Measurements from ENCODE around the gene PKD1.

Gene PKD1

GRCh38 chr16:2161911-2162310, 26.2 kb upstream of the PKD1 start:
- TF ChIP-seq CTCF (IDR thresholded peaks at IDR 0.05; ENCODE audit: low read depth, low read length): no peak
- no peak for TF ChIP-seq MYC (IDR thresholded peaks at IDR 0.05; ENCODE audit: low read depth, low read length)
- TF ChIP-seq POLR2A (IDR thresholded peaks at IDR 0.05; ENCODE audit: extremely low read depth, insufficient read length): no peak
- TF ChIP-seq, protein P1, sequence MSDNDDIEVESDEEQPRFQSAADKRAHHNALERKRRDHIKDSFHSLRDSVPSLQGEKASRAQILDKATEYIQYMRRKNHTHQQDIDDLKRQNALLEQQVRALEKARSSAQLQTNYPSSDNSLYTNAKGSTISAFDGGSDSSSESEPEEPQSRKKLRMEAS (IDR thresholded peaks at IDR 0.05; ENCODE audit: low read depth, low read length): no peak
- no peak overlapping the region for H3K4me3 ChIP-seq (ENCODE audit: low read depth, low read length)
- no peak for DNase-seq (ENCODE audit: low read depth)

GRCh38 chr16:2160915-2161551, 25.3 kb upstream of the PKD1 start:
- no peak for DNase-seq (ENCODE audit: low read depth)
- H3K4me3 ChIP-seq (ENCODE audit: low read depth, low read length): no peak overlapping the region
- TF ChIP-seq CTCF (IDR thresholded peaks at IDR 0.05; ENCODE audit: low read depth, low read length): no peak
- TF ChIP-seq, protein P1 (IDR thresholded peaks at IDR 0.05; ENCODE audit: low read depth, low read length): no peak
- no peak for TF ChIP-seq POLR2A (IDR thresholded peaks at IDR 0.05; ENCODE audit: extremely low read depth, insufficient read length)
- no peak for TF ChIP-seq MYC (IDR thresholded peaks at IDR 0.05; ENCODE audit: low read depth, low read length)

GRCh38 chr16:2159175-2159838, 23.6 kb upstream of the PKD1 start:
- no peak for DNase-seq (ENCODE audit: low read depth)
- H3K4me3 ChIP-seq (ENCODE audit: low read depth, low read length): no peak overlapping the region
- TF ChIP-seq CTCF (IDR thresholded peaks at IDR 0.05; ENCODE audit: low read depth, low read length) (no peak), MYC (IDR thresholded peaks at IDR 0.05; ENCODE audit: low read depth, low read length) (no peak)
- TF ChIP-seq, protein P1 (IDR thresholded peaks at IDR 0.05; ENCODE audit: low read depth, low read length): no peak

GRCh38 chr16:2158262-2158638, 22.6 kb upstream of the PKD1 start:
- no peak for TF ChIP-seq POLR2A (IDR thresholded peaks at IDR 0.05; ENCODE audit: extremely low read depth, insufficient read length)
- TF ChIP-seq, protein P1 (IDR thresholded peaks at IDR 0.05; ENCODE audit: low read depth, low read length): no peak
- TF ChIP-seq MYC (IDR thresholded peaks at IDR 0.05; ENCODE audit: low read depth, low read length): no peak
- TF ChIP-seq CTCF (IDR thresholded peaks at IDR 0.05; ENCODE audit: low read depth, low read length): no peak
- no peak overlapping the region for H3K4me3 ChIP-seq (ENCODE audit: low read depth, low read length)

GRCh38 chr16:2157480-2158261, 22.0 kb upstream of the PKD1 start:
- DNase-seq (ENCODE audit: low read depth): no peak
- peak overlapping the region; percentile 94 for H3K4me3 ChIP-seq (ENCODE audit: low read depth, low read length)
- TF ChIP-seq MYC (IDR thresholded peaks at IDR 0.05; ENCODE audit: low read depth, low read length) (no peak), POLR2A (IDR thresholded peaks at IDR 0.05; ENCODE audit: extremely low read depth, insufficient read length) (no peak), CTCF (IDR thresholded peaks at IDR 0.05; ENCODE audit: low read depth, low read length) (no peak)
- TF ChIP-seq, protein P1 (IDR thresholded peaks at IDR 0.05; ENCODE audit: low read depth, low read length): no peak

More at GRCh38 chr16:2158262-2158638, 22.6 kb upstream of the PKD1 start:
- no peak for DNase-seq (ENCODE audit: low read depth)

Data from NB4 (cell line).